GM23248 (cell line): ENCODE results near the gene CACNA1B.

Source experiments
- EZH2 ChIP-seq: fragments of 200-600 bp; sonication (generic); IDR thresholded peaks from 2 replicates; pipeline ENCODE4 v1.6.1; 2018; ENCODE audit warnings: antibody characterized with exemption, mild to moderate bottlenecking; ENCODE audit not compliant: insufficient read depth, poor library complexity, severe bottlenecking
- EZH2phosphoT487 ChIP-seq: fragments of 200-600 bp; sonication (generic); IDR thresholded peaks from 2 replicates; pipeline ENCODE4 v1.6.1; 2018; ENCODE audit warnings: antibody characterized with exemption, moderate library complexity, mild to moderate bottlenecking, low read depth; ENCODE audit not compliant: insufficient read depth

GRCh38 chr9:138053996-138054752, 176.6 kb downstream of the CACNA1B start:
- TF ChIP-seq EZH2 (no peak), EZH2phosphoT487 (no peak)
